H1 (cell line): ENCODE measurements around the gene CDK15.

Experiments used
- CTCF ChIP-seq, 3 experiments: IDR thresholded peaks; 1 replicate in 2 of 3; 2 replicates in 1 of 3; pipeline versions ENCODE4 v1.5.1 to v1.6.1; 2011; ENCODE audit warnings: low read length in 3 of 3, mild to moderate bottlenecking in 3 of 3, inconsistent platforms in 2 of 3, low read depth in 1 of 3, moderate library complexity in 1 of 3; ENCODE audit not compliant: insufficient read depth in 1 of 3; ENCODE audit errors: control extremely low read depth in 1 of 3
- EZH2 ChIP-seq: fragments of 200-600 bp; sonication (generic); IDR thresholded peaks from 2 replicates; pipeline ENCODE4 v1.7.1; 2012; ENCODE audit warnings: low read depth, mild to moderate bottlenecking, moderate library complexity, low read length, inconsistent platforms; ENCODE audit not compliant: severe bottlenecking
- JUN ChIP-seq: IDR thresholded peaks from 2 replicates; pipeline ENCODE4 v1.6.1; 2011; ENCODE audit warnings: low read depth, mild to moderate bottlenecking, improper control_type of control experiment, low read length
- MAFK ChIP-seq: IDR thresholded peaks from 2 replicates; pipeline ENCODE4 v1.6.1; 2012; ENCODE audit warnings: low read depth, mild to moderate bottlenecking, improper control_type of control experiment, low read length
- POLR2AphosphoS5 ChIP-seq: IDR thresholded peaks from 2 replicates; pipeline ENCODE4 v1.6.1; 2011; ENCODE audit warnings: low read depth, low read length
- POU5F1 ChIP-seq: IDR thresholded peaks from 2 replicates; pipeline ENCODE4 v1.6.1; 2011; ENCODE audit warnings: low read depth, mild to moderate bottlenecking, low read length, moderate library complexity

DNA sequence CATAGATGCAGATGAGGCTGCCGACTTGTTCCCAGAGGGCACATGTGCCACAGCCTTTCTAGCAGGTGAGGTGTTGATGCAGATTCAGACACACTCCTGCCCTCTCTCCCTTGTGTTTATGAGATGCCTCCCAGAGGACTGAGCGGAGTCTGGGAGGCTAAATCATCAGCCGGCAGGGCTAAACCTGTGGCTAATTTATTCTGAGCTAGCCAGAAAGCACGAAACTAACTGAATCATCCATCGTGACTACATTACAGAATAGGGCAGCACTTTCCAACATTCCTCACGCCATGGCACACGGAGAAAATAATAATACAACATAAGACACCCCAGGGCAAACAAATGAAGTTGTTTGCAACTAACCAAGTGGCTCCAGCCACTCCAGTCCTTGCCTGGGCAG lies 125.6 kb downstream of the CDK15 start:
- TF ChIP-seq CTCF (IDR thresholded peaks at IDR 0.05; ENCODE audit: control extremely low read depth in 1 of 3, insufficient read depth in 1 of 3, low read depth in 1 of 3, low read length in 3 of 3): no peak
- TF ChIP-seq POLR2AphosphoS5: no peak
- no peak for TF ChIP-seq POU5F1
- no peak for TF ChIP-seq MAFK
- no peak for TF ChIP-seq EZH2
- no peak for TF ChIP-seq JUN
